C1 segment of cervical spinal cord (tissue), 14 donors: ENCODE data around the gene VPS37C.

Source experiments
- DNase-seq, 14 donors: peaks; one replicate each; lab custom pipeline; 2025; lab: John Stamatoyannopoulos, UW

VPS37C gene

GRCh38 chr11:61133145-61133544 lies 28.1 kb downstream of the VPS37C start:
- DNase-seq = no peak

- no peak for DNase-seq
Measured at GRCh38 chr11:61132646-61133045, 28.6 kb downstream of the VPS37C start.

GRCh38 chr11:61131998-61132555 lies 29.1 kb downstream of the VPS37C start:
- DNase-seq = no peak

DNA sequence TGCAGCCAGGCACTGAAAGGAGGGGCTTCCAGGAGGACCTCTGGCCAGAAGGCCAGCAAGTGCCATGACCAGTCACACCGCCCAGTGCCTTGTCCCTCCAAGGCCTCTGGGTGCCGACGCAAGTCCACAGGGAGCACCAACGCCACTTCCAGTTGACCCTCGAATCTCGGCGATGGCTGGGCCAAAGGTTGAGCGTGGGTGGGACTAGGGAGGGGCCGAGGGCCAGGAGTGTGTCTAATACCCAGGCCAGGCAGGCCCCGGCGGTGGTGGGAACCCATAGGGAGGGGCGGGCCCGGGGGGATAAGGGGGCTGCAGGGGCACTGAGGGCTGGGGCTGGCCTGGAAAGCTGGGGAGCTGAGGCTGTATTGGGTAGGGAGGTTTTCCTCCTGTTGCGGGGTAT lies 29.6 kb downstream of the VPS37C start:
- no peak for DNase-seq

DNA sequence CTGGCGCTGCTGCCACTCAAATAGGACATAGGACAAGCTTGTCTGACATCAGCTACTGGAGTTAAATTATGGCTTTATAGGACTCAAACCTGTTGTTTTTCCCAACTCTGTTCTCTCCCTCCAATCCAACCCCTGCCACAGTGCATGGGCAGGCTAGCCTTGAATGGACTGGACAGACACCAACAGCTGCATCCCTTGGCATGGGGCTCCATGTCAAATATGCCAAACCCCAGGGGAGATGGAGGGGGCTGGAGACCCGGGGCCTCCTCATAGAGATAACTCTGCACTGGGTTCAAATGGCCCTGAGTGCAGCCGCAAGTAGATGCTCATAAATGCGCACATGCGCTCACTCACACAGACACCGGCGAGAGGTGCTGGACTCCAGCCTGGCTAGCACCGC lies 30.0 kb downstream of the VPS37C start:
- no peak for DNase-seq

- no peak for DNase-seq
Measured at GRCh38 chr11:61129639-61130523, 31.3 kb downstream of the VPS37C start.

- no peak for DNase-seq
Measured at GRCh38 chr11:61128947-61129638, 32.1 kb downstream of the VPS37C start.

DNA sequence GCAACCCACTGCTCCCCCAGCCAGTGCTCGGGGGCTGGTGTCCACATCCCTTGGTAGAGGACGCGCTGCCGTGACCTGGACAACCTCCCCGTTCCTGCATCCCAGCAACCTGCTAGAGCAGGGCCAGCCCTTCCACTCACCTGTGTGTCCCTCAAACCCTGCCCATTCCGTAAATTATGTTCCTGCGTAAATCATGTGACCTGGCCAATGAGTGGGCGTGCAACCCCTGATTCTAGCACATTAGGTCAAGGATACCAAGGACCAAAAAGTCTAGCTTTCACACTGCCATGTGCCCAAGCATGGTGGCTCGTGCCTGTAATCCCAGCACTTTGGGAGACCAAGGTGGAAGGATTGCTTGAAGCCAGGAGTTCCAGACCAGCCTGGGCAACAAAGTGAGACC lies 33.2 kb downstream of the VPS37C start:
- DNase-seq = no peak

DNA sequence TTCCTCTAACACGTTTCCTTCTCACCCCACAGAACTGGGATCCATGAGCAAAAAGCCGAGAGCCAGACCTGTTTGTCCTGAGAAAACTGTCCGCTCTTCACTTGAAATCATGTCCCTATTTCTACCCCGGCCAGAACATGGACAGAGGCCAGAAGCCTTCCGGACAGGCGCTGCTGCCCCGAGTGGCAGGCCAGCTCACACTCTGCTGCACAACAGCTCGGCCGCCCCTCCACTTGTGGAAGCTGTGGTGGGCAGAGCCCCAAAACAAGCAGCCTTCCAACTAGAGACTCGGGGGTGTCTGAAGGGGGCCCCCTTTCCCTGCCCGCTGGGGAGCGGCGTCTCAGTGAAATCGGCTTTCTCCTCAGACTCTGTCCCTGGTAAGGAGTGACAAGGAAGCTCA lies 35.0 kb downstream of the VPS37C start:
- DNase-seq = no peak

GRCh38 chr11:61125310-61125684 lies 35.9 kb downstream of the VPS37C start:
- DNase-seq = no peak

GRCh38 chr11:61124574-61125309 lies 36.5 kb downstream of the VPS37C start:
- no peak for DNase-seq

DNA sequence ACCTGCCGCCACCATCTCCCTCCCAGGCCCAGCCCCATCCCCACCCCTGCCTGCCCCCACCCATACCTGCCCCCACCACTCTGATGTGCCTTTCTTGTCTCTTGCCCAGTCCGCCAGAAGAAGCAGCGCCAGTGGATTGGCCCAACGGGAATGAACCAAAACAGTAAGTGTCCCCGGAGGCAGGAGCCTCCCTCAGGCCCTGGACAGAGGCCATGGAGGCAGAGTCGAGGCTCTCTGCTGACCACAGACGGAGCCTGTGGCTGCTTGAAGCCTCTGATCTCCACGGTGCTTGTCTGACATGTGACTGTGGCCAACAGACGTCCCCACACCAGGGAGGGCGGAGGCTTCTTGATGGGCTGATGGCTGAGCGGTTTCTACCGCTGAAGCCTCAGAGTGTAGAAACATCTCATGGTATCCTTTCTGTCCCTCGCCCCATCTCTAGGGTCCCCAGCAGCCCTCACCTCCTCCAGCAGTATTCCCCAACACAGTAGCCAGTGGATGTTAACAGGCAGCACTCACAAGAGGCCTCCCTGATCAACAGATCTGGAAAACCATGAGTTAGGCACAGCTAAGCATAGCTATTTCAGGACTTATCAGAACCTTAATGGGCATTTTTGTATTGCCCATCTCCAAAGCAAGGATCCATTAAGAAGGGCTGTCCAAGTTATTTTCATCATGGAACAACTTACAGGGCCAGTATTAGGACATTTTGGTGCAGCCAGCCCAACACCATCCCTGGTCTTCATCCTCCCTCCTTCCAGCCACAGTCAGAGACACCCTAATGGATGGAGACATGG lies 37.3 kb downstream of the VPS37C start:
- DNase-seq = no peak

DNA sequence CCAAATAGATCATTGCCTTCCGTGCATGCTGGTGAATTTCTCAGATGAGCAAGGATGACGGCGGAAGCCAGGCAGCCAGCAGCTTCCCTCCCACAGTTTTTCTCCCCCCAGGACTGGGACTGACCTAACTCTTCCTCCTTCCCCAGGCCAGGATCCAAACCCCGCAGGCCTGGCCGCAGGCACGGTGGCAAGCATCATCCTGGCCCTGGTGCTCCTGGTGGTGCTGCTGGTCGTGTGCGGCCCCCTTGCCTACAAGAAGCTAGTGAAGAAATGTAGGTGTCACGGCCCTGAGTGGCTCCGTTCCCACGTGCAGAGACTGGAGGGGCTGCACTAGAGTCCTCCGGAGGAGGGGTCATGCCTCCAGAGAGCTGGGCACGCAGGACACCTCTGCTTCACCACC lies 38.5 kb downstream of the VPS37C start:
- DNase-seq = no peak

- no peak for DNase-seq
Measured at GRCh38 chr11:61121917-61122316, 39.3 kb downstream of the VPS37C start.

DNA sequence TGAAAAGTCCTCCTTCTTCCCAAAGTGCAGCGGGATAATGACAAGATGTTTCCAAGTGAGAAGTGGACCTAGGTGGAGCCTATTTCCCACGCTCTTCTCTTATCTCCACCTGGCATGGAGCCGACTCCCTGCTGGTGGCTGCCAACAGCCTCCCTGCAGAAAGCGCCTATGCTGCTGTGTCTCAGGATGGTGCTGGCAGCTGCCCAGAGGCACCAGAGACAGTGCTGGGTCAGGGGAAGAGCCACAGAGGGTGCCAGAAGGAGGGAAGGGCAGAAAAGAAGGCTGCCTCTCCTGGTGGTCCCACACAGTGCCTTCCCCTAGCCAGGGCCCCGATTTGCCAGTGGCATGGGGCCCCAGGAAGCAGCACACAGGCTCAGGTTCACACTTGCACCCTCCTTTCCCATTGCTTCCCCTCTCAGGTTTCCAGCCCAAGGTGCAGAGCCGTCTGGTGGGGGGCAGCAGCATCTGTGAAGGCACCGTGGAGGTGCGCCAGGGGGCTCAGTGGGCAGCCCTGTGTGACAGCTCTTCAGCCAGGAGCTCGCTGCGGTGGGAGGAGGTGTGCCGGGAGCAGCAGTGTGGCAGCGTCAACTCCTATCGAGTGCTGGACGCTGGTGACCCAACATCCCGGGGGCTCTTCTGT lies 39.9 kb downstream of the VPS37C start:
- DNase-seq = no peak

DNA sequence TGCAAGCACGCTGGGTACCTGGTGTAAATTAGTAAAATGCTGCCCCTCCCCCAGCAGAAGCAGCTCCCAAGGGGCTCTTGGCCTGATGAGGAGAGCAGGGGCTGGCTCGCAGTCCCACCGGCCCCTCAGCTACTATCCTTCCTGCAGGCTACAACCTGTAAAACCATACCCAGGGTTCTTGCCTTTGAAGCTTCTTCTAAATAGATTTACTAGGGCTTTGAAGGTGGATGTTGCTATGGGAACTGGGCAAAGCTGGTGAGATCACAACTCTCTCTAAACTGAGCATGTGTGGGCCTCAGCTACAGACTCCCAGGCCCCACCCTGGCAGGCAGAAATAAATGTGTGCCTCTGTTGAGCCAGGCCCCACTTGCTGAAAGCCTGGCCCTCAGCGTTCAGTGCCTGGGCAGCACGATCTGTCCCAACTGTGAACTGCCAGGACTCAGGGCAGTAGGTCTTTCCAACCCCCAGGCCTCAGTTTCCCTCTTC lies 40.5 kb downstream of the VPS37C start:
- no peak for DNase-seq

GRCh38 chr11:61120099-61120705 lies 41.0 kb downstream of the VPS37C start:
- DNase-seq = no peak

GRCh38 chr11:61119571-61119970 lies 41.7 kb downstream of the VPS37C start:
- DNase-seq = no peak

- no peak for DNase-seq
Measured at GRCh38 chr11:61119055-61119454, 42.2 kb downstream of the VPS37C start.

GRCh38 chr11:61118406-61118805 lies 42.8 kb downstream of the VPS37C start:
- DNase-seq = no peak
